HL-60 (cell line): ENCODE results near the gene ATRNL1.

Experiments
- GABPA ChIP-seq: IDR thresholded peaks from 2 replicates; pipeline ENCODE4 v1.6.1; 2012; ENCODE audit warnings: low read depth
- SPI1 ChIP-seq: IDR thresholded peaks from 2 replicates; pipeline ENCODE4 v1.6.1; 2012; ENCODE audit warnings: low read depth, mild to moderate bottlenecking, borderline replicate concordance

DNA sequence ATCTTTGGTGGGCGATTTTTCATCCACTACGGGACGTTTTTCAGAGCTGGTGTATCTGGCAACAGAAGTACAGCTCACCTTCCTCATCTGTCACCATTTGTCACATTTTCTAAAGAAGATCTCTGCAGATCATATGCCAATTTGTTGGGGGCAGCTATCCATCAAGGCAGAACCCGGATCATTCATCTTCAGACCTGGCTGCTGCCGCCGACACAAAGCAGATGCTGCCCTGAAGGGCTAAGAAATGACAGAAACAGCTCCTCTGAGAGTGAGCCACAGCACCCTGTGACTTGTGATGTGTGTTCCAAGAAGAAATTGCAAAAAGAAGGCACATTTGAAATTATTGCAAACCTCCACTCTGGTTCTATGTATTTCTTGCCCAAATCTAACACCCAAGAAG lies 888.9 kb downstream of the ATRNL1 start:
- TF ChIP-seq GABPA (no peak), SPI1 (no peak)
